Heart left ventricle (tissue), 16 donors: Measurements from ENCODE around the gene MRC2. TPM values are rescaled to one million over a fixed set of nuclear protein-coding genes. Genes with fewer than 3 reads are reported as not detected.

Experiments used
- ATAC-seq, 4 donors: fragments of 200-7000 bp; cut with Tn5 transposase; one replicate each; pipeline ENCODE4 v1.9.1; 2020 to 2022; ENCODE audit warnings: moderate library complexity in 4 of 4, mild to moderate bottlenecking in 3 of 4, moderate number of reproducible peaks in 1 of 4
- DNase-seq, 5 donors: peaks; one replicate each; pipeline ENCODE4 v3.0.0-alpha.2; 2020
- H3K27ac ChIP-seq, 12 donors: fragments of 200-600 bp; sonication (generic) in 4 of 12; one replicate each; pipeline versions ENCODE4 v1.5.0 to v1.8.0; 2016 to 2022; ENCODE audit warnings: mild to moderate bottlenecking in 2 of 12
- H3K27me3 ChIP-seq, 9 donors: fragments of 200-600 bp; sonication (generic) in 2 of 9; one replicate each; pipeline versions ENCODE4 v1.5.1 to v1.8.0; 2016 to 2022; ENCODE audit warnings: mild to moderate bottlenecking in 3 of 9
- H3K36me3 ChIP-seq, 9 donors: fragments of 200-600 bp; sonication (generic) in 2 of 9; one replicate each; pipeline versions ENCODE4 v1.5.0 to v1.8.0; 2018 to 2022; ENCODE audit warnings: mild to moderate bottlenecking in 2 of 9
- H3K4me1 ChIP-seq, 12 donors: fragments of 200-600 bp; sonication (generic) in 4 of 12; one replicate each; pipeline versions ENCODE4 v1.5.0 to v1.8.0; 2016 to 2022; ENCODE audit warnings: mild to moderate bottlenecking in 3 of 12
- H3K4me3 ChIP-seq, 12 donors: fragments of 200-600 bp; sonication (generic) in 4 of 12; one replicate each; pipeline versions ENCODE4 v1.5.0 to v1.8.0; 2017 to 2022; ENCODE audit warnings: mild to moderate bottlenecking in 9 of 12, moderate library complexity in 4 of 12
- H3K9me3 ChIP-seq, 12 donors: fragments of 200-600 bp; sonication (generic) in 4 of 12; one replicate each; pipeline versions ENCODE4 v1.5.0 to v1.8.0; 2016 to 2022; ENCODE audit warnings: mild to moderate bottlenecking in 1 of 12
- POLR2A ChIP-seq, 2 donors: fragments of 450-650 bp; IDR thresholded peaks; one replicate each; pipeline ENCODE4 v1.6.1; 2017; ENCODE audit warnings: antibody characterized with exemption in 2 of 2, mild to moderate bottlenecking in 2 of 2, moderate library complexity in 2 of 2
- WGBS, 4 donors: extraction: QIAGEN DNeasy Blood & Tissue Kit in 2 of 4; methylation state at CpG; one replicate each; pipeline versions ENCODE4 v1.1.5 to v1.1.7; 2013 to 2018; 5-methylcytosine and 5-hydroxymethylcytosine counted together
- intact Hi-C, 10 donors: fragments of 100-400 bp; cut with DNase I; formaldehyde crosslinking; loops; one replicate each; pipeline versions ENCODE4 v1.11.1 to v1.14.2; 2022
- polyA plus RNA-seq, 2 donors: library from polyadenylated mRNA; stranded (reverse); fragments of 200-250 nt; gene quantifications; one replicate each; pipeline ENCODE4 v1.2.3, GENCODE V29; 2013
- total RNA-seq, 9 donors: library from RNA; depleted of rRNA in 2 of 9; stranded (reverse); fragments of >200 nt in 2 of 9; fragmentation: NEBNext Ultra II Directional in 3 of 9; extraction: Animal tissue kit (Norgen Biotek cat#: 25700) in 3 of 9; gene quantifications; one replicate each; pipeline versions ENCODE4 v1.1.0 to v1.2.4, GENCODE V29; 2016 to 2023
- TF ChIP-seq, protein P1 (sequence below), 12 donors: fragments of 200-600 bp; sonication (generic) in 4 of 12; IDR thresholded peaks; one replicate each; pipeline versions ENCODE4 v1.5.0 to v1.8.0; 2018 to 2022; ENCODE audit warnings: antibody characterized with exemption in 12 of 12, mild to moderate bottlenecking in 5 of 12
- donor health status: ischemic (EF 13 %, LVEDD 7.1; RV severe dilation, severe dysfunction).
- donor health status: healthy with polysubstance abuse.
- donor health status: DM: no; HTN: yes; CAD: no.
- donor health status: DM: no; HTN: no; CAD: no.
- donor health status: ischemic (EF 25% LVEDD 6.9; RV normal size, moderate dysfunction).
- donor health status: ischemic (EF 25% LVEDD 5.7; RV mildly dilated, moderate dysfunction).
- donor health status: healthy.
- donor health status: DM: yes; HTN: yes; CAD: no.
- donor health status: ischemic (EF 35%, LVEDD 5.7; RV mildly dilated, moderate dysfunction).
- donor health status: nonischemic (EF 11% LVEDD 7.7; RV severe dilation, severe dysfunction).
- donor health status: DM: yes; HTN: yes; CAD: no.
- donor health status: PGD.
- donor health status: ischemic (EF 29% LVEDD 5.4; RV normal size, mild dysfunction).
- donor health status: nonischemic (EF 23%, LVEDD 6.1; RV moderate dilation, normal function).

The MRC2 gene
- total and polyA plus RNA-seq, 11 donors, result 13.1 to 50.8 (median 21.0) TPM

GRCh38 chr17:62592341-62593099, 35.0 kb upstream of the MRC2 start:
- ATAC-seq, result no peak
- TF ChIP-seq, protein P1, sequence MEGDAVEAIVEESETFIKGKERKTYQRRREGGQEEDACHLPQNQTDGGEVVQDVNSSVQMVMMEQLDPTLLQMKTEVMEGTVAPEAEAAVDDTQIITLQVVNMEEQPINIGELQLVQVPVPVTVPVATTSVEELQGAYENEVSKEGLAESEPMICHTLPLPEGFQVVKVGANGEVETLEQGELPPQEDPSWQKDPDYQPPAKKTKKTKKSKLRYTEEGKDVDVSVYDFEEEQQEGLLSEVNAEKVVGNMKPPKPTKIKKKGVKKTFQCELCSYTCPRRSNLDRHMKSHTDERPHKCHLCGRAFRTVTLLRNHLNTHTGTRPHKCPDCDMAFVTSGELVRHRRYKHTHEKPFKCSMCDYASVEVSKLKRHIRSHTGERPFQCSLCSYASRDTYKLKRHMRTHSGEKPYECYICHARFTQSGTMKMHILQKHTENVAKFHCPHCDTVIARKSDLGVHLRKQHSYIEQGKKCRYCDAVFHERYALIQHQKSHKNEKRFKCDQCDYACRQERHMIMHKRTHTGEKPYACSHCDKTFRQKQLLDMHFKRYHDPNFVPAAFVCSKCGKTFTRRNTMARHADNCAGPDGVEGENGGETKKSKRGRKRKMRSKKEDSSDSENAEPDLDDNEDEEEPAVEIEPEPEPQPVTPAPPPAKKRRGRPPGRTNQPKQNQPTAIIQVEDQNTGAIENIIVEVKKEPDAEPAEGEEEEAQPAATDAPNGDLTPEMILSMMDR (IDR thresholded peaks at IDR 0.05), result no peak
- no peak for TF ChIP-seq POLR2A (IDR thresholded peaks at IDR 0.05)
- H3K4me1 ChIP-seq, result peaks cover 0 to 8% (median 0%) of the 10 kb centered on the region in 12 donors
- H3K9me3 ChIP-seq, result peaks cover 0 to 7% (median 0%) of the 10 kb centered on the region in 12 donors
- no peak overlapping the region for H3K27ac ChIP-seq
- WGBS, 4 donors, result 87 to 93% (median 91%) methylated on average over 9 of the region's 9 CpGs
- peaks cover 0 to 93% (median 67%) of the 10 kb centered on the region in 9 donors for H3K36me3 ChIP-seq
- H3K4me3 ChIP-seq, result no peak overlapping the region
- no peak for DNase-seq
- intact Hi-C loops, result no loop called here
- H3K27me3 ChIP-seq, result no peaks in the 10 kb centered on the region

- 96 to 99% (median 98%) methylated on average over 5 of the region's 5 CpGs for WGBS, 4 donors
- Histone ChIP-seq H3K36me3 (peaks cover 0 to 95% (median 69%) of the 10 kb centered on the region in 9 donors), H3K27ac (no peak overlapping the region), H3K27me3 (no peaks in the 10 kb centered on the region), H3K9me3 (peaks cover 0 to 7% (median 0%) of the 10 kb centered on the region in 12 donors), H3K4me1 (no peaks in the 10 kb centered on the region), H3K4me3 (no peak overlapping the region)
- intact Hi-C loops, result no loop called here
- TF ChIP-seq, protein P1 (IDR thresholded peaks at IDR 0.05), result no peak
- no peak for TF ChIP-seq POLR2A (IDR thresholded peaks at IDR 0.05)
- DNase-seq, result no peak
- no peak for ATAC-seq
Observed at GRCh38 chr17:62595484-62595883, 32.0 kb upstream of the MRC2 start.

- DNase-seq (no peak), ATAC-seq (no peak)
- 92 to 99% (median 96%) methylated on average over 2 of the region's 2 CpGs for WGBS, 4 donors
- Histone ChIP-seq H3K27me3 (no peaks in the 10 kb centered on the region), H3K4me1 (peaks cover 0 to 7% (median 0%) of the 10 kb centered on the region in 12 donors), H3K36me3 (peaks cover 0 to 95% (median 74%) of the 10 kb centered on the region in 9 donors), H3K9me3 (peaks cover 0 to 7% (median 0%) of the 10 kb centered on the region in 12 donors), H3K4me3 (no peak overlapping the region), H3K27ac (no peak overlapping the region)
- intact Hi-C loops, result no loop called here
- TF ChIP-seq, protein P1 (IDR thresholded peaks at IDR 0.05), result no peak
- TF ChIP-seq POLR2A (IDR thresholded peaks at IDR 0.05), result no peak
Observed at GRCh38 chr17:62596662-62597061, 30.8 kb upstream of the MRC2 start.

DNA sequence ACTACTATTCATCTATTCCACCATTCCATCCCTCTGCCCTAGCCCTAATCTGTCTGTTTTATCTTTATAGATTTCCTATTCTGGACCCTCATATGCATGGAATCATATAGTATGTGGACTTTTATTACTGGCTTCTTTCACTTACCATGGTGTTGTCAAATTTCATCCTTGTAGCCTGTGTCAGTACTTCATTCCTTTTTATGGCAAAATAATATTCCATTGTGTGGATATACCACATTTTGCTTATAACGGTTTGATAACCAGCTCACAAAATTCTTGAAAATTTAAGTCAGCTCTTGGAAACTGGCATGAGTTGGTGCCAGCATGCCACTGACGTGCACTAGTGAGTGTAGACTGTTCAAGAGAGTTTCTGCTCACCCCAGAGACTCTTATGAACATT, 30.3 kb upstream of the MRC2 start:
- intact Hi-C loops, result no loop called here
- WGBS, 4 donors, result 84 to 91% (median 87%) methylated on average over 2 of the region's 2 CpGs

More for the DNA sequence above, 30.3 kb upstream of the MRC2 start:
- H3K4me3 ChIP-seq, result no peak overlapping the region
- H3K27ac ChIP-seq, result no peak overlapping the region
- no peak for TF ChIP-seq POLR2A (IDR thresholded peaks at IDR 0.05)
- TF ChIP-seq, protein P1 (IDR thresholded peaks at IDR 0.05), result no peak
- H3K4me1 ChIP-seq, result peaks cover 0 to 11% (median 0%) of the 10 kb centered on the region in 12 donors
- peaks cover 0 to 95% (median 74%) of the 10 kb centered on the region in 9 donors for H3K36me3 ChIP-seq
- H3K9me3 ChIP-seq, result peaks cover 0 to 7% (median 0%) of the 10 kb centered on the region in 12 donors
- no peak for ATAC-seq
- no peaks in the 10 kb centered on the region for H3K27me3 ChIP-seq
- no peak for DNase-seq
